NCI-H1048 (cell line): ENCODE measurements around the gene DBF4B.
"Not testable (repeated sequence)": the region's sequence is repeated elsewhere in the genome, so short reads cannot be mapped to it uniquely, and the experiment has no call there.

Experiments
- DNase-seq: peaks from one replicate; lab custom pipeline; 2025; lab: John Stamatoyannopoulos, UW

The DBF4B gene

GRCh38 chr17:44708401-44709263 lies at the start of gene DBF4B:
Gene DBF4B, plus strand, starts transcription at chr17:44708665. Its CDS starts 156 bp downstream, at chr17:44708821.
- peak; percentile 22 for DNase-seq

- DNase-seq, result no peak
These were observed 46.6 kb upstream of the DBF4B start for GRCh38 chr17:44661835-44662234.

GRCh38 chr17:44663095-44663494 lies 45.4 kb upstream of the DBF4B start:
- DNase-seq, result no peak

DNA sequence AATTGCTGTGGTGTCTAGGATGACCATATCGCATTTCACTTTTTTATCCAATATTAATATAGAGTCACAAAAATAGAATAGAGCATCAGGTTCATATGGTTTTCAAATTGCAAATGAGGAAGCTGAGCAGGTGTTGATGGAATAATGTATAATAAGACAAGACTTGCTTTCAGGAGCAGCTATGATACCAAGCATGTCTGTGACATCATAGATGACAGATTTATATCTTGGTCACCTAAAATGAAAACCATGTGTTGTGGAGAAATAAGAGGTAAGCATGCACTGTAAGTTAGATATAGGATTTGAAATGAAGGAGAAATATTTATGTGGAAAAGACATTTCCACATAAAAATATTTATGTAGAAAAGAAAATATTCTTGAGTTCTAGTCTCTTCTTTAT lies 43.6 kb upstream of the DBF4B start:
- DNase-seq, result no peak

DNA sequence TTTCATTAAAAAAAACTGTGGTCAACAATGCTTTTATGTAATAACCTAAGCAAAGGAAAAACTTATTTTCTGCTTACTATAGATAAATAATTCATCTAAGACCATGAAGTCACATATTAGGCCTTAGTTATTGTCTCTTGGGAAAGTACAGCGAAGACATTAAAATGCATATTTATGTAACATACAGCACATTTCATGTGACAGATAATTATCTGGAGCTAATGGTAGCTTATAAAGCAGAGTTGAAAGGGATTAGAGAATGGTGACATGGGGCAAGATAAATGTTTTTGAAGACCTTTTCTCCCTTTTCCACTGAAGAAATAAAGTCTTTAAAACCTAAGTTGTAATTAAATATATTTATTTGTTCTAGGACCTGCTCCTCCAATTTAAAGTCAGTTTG lies 42.5 kb upstream of the DBF4B start:
- DNase-seq, result no peak

GRCh38 chr17:44672479-44673093 lies 35.9 kb upstream of the DBF4B start:
- DNase-seq, result no peak

GRCh38 chr17:44673893-44674292 lies 34.6 kb upstream of the DBF4B start:
- no peak for DNase-seq

- no peak for DNase-seq
These were observed 31.3 kb upstream of the DBF4B start for GRCh38 chr17:44677136-44677535.

DNA sequence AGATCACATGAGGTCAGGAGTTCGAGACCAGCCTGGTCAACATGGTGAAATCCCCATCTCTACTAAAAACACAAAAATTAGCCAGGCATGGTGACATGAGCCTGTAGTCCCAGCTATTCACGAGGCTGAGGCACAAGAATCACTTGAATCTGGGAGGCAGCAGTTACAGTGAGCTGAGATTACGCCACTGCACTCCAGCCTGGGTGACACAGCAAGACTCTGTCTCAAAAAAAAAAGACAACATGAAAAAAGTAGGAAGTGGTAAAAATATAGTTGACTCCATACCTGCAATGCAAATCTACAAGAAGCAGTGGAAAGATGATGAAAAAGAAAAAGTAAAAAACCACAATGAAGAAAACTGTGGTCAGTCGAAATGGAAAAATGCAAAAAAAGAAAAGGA lies 25.2 kb upstream of the DBF4B start:
- DNase-seq, result not testable (repeated sequence)

- DNase-seq, result no peak
These were observed 20.7 kb upstream of the DBF4B start for GRCh38 chr17:44687756-44688155.

GRCh38 chr17:44688200-44688599 lies 20.3 kb upstream of the DBF4B start:
- no peak for DNase-seq

DNA sequence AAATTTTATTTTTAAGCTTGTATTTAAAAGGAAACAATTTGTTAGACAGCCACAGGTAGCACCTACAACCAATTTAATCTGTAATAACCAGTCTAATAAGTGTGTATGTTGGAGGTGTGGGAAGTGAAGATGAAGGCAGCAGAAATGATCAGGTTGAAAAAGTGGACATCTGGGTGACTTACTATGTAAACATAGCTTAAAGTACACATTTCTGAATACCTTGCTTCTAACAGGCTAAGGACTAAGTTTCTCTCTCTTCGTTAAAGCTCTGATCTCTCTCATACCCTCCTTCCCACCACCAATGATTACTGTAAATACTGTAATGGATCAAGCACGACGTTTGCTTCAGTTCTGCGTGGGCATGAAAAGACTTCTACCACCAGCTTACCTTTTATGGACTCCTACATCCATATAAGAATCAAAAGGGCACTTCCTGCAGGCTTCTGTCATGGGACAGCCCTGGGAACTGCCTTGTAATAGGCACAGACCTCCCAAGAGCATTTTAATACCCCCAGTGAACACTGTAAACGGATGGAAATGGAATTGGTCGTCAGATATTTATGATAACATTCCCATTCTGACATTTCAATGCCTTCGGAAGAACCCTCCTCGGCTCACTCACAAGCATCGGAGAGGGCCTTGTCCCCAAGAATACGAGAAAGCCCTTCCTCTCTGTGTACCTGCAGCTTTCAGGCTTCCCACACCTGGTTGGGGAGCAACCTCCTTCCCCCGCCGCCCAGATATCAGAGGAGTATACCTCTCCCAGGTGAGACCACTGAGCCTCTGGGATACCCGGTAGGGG lies 19.6 kb upstream of the DBF4B start:
- no peak for DNase-seq

DNA sequence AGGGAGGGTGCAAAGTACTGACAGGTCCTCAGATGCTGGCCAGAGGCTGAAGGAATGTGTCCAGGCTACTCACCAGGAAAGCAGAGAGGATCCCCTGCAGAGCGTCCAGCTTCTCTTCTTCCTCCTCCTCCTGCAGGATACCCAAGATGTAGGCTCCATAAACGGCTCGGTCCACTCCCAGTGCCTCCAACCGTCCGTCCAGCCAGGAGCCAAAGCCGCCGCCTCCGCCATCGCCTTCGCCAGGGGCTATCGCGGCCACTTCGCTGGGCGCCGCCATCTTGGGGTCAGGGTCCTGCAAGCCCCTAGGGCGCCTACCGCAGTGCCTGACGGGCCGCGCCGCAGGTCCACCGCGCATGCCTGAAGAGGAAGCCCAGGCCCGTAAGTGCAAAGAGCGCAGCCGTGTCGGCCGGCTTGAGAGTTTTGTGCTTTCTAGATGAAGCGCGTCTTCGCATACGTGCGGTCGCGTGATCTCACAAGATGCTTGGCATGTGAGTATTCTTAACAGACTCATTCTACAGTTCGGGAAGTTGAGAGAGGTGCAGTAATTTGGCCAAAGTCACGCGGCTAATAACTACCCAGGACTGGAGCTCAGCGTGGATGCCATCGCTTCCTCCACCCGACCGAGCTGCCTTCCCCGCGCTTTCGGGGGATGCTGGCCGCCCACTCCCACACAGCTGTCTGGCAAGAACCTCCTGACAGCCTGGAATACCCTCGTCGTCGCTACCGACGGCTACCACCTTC lies 18.8 kb upstream of the DBF4B start, which contains the start of gene CCDC43:
Gene CCDC43 (minus strand): TSS at position 300 of the 741 bp plus-strand sequence. CDS start 23 bp downstream, at position 277.
- DNase-seq, result peak; percentile 77

GRCh38 chr17:44690746-44691306 lies 17.6 kb upstream of the DBF4B start:
- DNase-seq, result not testable (repeated sequence)

- no peak for DNase-seq
These were observed 14.9 kb upstream of the DBF4B start for GRCh38 chr17:44693609-44694008.

DNA sequence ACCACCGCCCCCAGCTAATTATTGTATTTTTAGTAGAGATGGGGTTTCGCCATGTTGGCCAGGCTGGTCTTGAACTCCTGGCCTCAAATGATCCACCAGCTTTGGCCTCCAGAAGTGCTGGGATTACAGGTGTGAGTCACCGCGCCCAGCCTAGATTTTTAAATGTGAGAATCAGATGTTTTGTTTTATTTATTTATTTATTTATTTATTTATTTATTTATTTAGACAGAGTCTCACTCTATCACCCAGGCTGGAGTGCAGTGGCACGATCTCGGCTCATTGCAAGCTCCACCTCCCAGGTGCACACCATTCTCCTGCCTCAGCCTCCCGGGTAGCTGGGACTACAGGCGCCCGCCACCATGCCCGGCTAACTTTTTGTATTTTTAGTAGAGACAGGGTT lies 8.2 kb upstream of the DBF4B start:
- not testable (repeated sequence) for DNase-seq

GRCh38 chr17:44707755-44708400 lies 587 bp upstream of the DBF4B start:
- no peak for DNase-seq

DNA sequence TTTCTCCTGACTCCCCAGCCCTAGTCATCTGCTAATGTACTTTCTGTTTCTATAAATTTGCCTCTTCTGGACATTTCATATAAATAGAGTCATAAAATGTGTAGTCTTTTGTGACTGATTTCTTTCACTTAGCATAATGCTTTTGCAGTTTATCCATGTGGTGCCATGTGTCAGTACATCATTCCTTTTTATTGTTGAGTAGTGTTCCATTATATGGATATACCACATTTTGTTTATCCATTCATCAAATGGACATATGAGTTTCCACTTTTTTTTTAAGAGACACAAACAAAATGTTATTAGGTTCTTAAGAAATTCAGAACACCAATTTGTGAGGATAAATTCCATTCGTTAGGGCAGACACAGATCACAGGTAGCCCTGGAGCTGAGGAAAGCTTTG lies 11.0 kb downstream of the DBF4B start:
- DNase-seq, result no peak

GRCh38 chr17:44722254-44722653 lies 13.8 kb downstream of the DBF4B start:
- DNase-seq, result no peak

GRCh38 chr17:44726121-44726520 lies 17.7 kb downstream of the DBF4B start:
- DNase-seq, result not testable (repeated sequence)

GRCh38 chr17:44733753-44734152 lies 25.3 kb downstream of the DBF4B start:
- no peak for DNase-seq
